Measurements from ENCODE around the gene AUTS2.

DNA sequence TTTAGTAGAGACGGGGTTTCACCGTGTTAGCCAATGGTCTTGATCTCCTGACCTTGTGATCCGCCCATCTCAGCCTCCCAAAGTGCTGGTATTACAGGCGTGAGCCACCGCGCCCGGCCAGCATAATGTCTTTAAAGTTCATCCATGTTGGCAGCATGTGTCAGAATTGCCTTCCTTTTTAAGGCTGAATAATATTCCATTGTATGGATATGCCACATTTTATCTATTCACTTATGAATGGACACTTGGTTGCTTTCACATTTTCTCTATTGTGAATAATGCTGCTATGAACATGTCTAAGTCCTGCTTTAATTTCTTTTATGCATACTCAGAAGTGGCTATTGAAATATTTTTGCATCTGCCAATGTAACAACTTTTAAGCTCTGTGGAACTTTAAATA is 779.7 kb downstream of the AUTS2 start:
- TF ChIP-seq, protein P1, sequence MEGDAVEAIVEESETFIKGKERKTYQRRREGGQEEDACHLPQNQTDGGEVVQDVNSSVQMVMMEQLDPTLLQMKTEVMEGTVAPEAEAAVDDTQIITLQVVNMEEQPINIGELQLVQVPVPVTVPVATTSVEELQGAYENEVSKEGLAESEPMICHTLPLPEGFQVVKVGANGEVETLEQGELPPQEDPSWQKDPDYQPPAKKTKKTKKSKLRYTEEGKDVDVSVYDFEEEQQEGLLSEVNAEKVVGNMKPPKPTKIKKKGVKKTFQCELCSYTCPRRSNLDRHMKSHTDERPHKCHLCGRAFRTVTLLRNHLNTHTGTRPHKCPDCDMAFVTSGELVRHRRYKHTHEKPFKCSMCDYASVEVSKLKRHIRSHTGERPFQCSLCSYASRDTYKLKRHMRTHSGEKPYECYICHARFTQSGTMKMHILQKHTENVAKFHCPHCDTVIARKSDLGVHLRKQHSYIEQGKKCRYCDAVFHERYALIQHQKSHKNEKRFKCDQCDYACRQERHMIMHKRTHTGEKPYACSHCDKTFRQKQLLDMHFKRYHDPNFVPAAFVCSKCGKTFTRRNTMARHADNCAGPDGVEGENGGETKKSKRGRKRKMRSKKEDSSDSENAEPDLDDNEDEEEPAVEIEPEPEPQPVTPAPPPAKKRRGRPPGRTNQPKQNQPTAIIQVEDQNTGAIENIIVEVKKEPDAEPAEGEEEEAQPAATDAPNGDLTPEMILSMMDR (IDR thresholded peaks at IDR 0.05 in 2 of 3, conservative IDR thresholded peaks at IDR 0.05 in 1 of 3; ENCODE audit: insufficient read depth in 2 of 3, low read depth in 1 of 3, low read length in 3 of 3), result no peak
- TF ChIP-seq GATAD2B (IDR thresholded peaks at IDR 0.05; ENCODE audit: borderline replicate concordance) (no peak), SMAD3 (CRISPR knock-in tag; conservative IDR thresholded peaks at IDR 0.05) (no peak), ZNF436 (CRISPR knock-in tag; IDR thresholded peaks at IDR 0.05) (no peak)
- TF ChIP-seq, protein P2, sequence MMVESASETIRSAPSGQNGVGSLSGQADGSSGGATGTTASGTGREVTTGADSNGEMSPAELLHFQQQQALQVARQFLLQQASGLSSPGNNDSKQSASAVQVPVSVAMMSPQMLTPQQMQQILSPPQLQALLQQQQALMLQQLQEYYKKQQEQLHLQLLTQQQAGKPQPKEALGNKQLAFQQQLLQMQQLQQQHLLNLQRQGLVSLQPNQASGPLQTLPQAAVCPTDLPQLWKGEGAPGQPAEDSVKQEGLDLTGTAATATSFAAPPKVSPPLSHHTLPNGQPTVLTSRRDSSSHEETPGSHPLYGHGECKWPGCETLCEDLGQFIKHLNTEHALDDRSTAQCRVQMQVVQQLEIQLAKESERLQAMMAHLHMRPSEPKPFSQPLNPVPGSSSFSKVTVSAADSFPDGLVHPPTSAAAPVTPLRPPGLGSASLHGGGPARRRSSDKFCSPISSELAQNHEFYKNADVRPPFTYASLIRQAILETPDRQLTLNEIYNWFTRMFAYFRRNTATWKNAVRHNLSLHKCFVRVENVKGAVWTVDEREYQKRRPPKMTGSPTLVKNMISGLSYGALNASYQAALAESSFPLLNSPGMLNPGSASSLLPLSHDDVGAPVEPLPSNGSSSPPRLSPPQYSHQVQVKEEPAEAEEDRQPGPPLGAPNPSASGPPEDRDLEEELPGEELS (CRISPR knock-in tag; IDR thresholded peaks at IDR 0.05; ENCODE audit: borderline replicate concordance), result no peak
- TF ChIP-seq, protein P3, sequence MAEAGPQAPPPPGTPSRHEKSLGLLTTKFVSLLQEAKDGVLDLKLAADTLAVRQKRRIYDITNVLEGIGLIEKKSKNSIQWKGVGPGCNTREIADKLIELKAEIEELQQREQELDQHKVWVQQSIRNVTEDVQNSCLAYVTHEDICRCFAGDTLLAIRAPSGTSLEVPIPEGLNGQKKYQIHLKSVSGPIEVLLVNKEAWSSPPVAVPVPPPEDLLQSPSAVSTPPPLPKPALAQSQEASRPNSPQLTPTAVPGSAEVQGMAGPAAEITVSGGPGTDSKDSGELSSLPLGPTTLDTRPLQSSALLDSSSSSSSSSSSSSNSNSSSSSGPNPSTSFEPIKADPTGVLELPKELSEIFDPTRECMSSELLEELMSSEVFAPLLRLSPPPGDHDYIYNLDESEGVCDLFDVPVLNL (CRISPR knock-in tag; IDR thresholded peaks at IDR 0.05; ENCODE audit: low read depth), result no peak
